Lower lobe of right lung (tissue), 2 donors: ENCODE data around the gene SRPRA. TPM values are rescaled to one million over a fixed set of nuclear protein-coding genes. Genes with fewer than 3 reads are reported as not detected.
A peak's percentile ranks its signal among the peaks of the same experiment; 100 is the strongest.

Experiments used
- ATAC-seq, 2 donors: fragments of 200-7000 bp; cut with Tn5 transposase; one replicate each; pipeline ENCODE4 v1.9.1; 2020 to 2022; ENCODE audit warnings: mild to moderate bottlenecking in 2 of 2, moderate library complexity in 2 of 2
- DNase-seq: peaks from one replicate; pipeline ENCODE4 v3.0.0-alpha.2; 2020
- H3K27ac ChIP-seq: fragments of 200-600 bp; one replicate; pipeline ENCODE4 v1.8.0; 2022
- H3K27me3 ChIP-seq: fragments of 200-600 bp; one replicate; pipeline ENCODE4 v1.8.0; 2022; ENCODE audit warnings: low read depth
- H3K36me3 ChIP-seq: fragments of 200-600 bp; one replicate; pipeline ENCODE4 v1.8.0; 2022; ENCODE audit warnings: mild to moderate bottlenecking
- H3K4me1 ChIP-seq: fragments of 200-600 bp; one replicate; pipeline ENCODE4 v1.8.0; 2022
- H3K4me3 ChIP-seq: fragments of 200-600 bp; one replicate; pipeline ENCODE4 v1.8.0; 2022; ENCODE audit warnings: mild to moderate bottlenecking
- H3K9me3 ChIP-seq: fragments of 200-600 bp; one replicate; pipeline ENCODE4 v1.8.0; 2022
- intact Hi-C: fragments of 100-400 bp; cut with DNase I; formaldehyde crosslinking; loops from one replicate; pipeline ENCODE4 v1.11.0; 2022
- total RNA-seq: library from RNA; stranded (reverse); fragmentation: NEBNext Ultra II Directional; extraction: Animal tissue kit (Norgen Biotek cat#: 25700); gene quantifications from one replicate; pipeline ENCODE4 v1.2.1, GENCODE V29; 2021
- TF ChIP-seq, protein P1 (sequence below): fragments of 200-600 bp; IDR thresholded peaks from one replicate; pipeline ENCODE4 v1.8.0; 2022; ENCODE audit warnings: antibody characterized with exemption, mild to moderate bottlenecking
- donor health status: DM: no; HTN: yes; CAD: no; lungs with severe emphysema.

Gene SRPRA
- total RNA-seq, 1 donor from 2014 or later, result 108 TPM

DNA sequence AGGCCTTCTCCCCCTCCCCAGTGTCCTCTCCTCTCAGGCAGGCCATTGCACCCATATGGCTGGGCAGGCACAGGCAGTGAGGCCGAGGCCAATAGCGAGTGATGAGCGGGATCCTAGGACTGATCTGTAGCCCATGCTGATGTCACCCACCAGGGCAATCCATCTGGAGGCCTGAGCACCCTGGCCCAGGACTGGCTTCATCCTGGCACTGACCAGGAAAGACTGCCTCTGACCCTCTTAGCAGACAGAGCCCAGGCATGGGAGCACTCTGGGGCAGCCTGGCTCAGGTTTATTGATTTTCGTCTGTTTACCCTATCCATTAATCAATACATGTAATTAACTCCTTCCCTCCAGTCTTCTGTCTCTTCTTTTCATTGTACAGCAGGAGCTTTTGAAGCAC lies 9.1 kb upstream of the SRPRA start:
- TF ChIP-seq, protein P1, sequence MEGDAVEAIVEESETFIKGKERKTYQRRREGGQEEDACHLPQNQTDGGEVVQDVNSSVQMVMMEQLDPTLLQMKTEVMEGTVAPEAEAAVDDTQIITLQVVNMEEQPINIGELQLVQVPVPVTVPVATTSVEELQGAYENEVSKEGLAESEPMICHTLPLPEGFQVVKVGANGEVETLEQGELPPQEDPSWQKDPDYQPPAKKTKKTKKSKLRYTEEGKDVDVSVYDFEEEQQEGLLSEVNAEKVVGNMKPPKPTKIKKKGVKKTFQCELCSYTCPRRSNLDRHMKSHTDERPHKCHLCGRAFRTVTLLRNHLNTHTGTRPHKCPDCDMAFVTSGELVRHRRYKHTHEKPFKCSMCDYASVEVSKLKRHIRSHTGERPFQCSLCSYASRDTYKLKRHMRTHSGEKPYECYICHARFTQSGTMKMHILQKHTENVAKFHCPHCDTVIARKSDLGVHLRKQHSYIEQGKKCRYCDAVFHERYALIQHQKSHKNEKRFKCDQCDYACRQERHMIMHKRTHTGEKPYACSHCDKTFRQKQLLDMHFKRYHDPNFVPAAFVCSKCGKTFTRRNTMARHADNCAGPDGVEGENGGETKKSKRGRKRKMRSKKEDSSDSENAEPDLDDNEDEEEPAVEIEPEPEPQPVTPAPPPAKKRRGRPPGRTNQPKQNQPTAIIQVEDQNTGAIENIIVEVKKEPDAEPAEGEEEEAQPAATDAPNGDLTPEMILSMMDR, result no peak
- Histone ChIP-seq H3K4me1 (peaks cover 28% of the 10 kb centered on the region), H3K4me3 (no peak overlapping the region), H3K36me3 (peaks cover 50% of the 10 kb centered on the region), H3K27me3 (no peaks in the 10 kb centered on the region), H3K27ac (no peak overlapping the region), H3K9me3 (no peaks in the 10 kb centered on the region)
- DNase-seq, result no peak
- no peak for ATAC-seq
- intact Hi-C loops, result no loop called here

DNA sequence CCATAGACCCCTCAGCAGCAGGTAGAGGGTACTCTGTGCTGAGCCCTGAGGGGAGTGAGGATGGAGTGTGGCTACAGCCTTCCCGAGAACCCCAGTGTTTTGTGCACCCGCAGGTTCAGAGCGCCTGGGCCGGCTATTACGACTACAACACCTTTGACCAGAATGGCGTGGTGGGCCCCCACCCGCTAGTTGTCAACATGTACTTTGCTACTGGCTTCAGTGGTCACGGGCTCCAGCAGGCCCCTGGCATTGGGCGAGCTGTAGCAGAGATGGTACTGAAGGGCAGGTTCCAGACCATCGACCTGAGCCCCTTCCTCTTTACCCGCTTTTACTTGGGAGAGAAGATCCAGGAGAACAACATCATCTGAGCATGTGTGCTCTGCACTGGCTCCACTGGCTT lies 8.6 kb upstream of the SRPRA start:
- TF ChIP-seq, protein P1, result no peak
- H3K27ac ChIP-seq, result no peak overlapping the region
- DNase-seq (no peak), ATAC-seq (no peak)
- intact Hi-C loops, result no loop called here
- peaks cover 25% of the 10 kb centered on the region for H3K4me1 ChIP-seq
- H3K4me3 ChIP-seq, result no peak overlapping the region
- H3K9me3 ChIP-seq, result no peaks in the 10 kb centered on the region
- H3K27me3 ChIP-seq, result no peaks in the 10 kb centered on the region
- H3K36me3 ChIP-seq, result peaks cover 50% of the 10 kb centered on the region

DNA sequence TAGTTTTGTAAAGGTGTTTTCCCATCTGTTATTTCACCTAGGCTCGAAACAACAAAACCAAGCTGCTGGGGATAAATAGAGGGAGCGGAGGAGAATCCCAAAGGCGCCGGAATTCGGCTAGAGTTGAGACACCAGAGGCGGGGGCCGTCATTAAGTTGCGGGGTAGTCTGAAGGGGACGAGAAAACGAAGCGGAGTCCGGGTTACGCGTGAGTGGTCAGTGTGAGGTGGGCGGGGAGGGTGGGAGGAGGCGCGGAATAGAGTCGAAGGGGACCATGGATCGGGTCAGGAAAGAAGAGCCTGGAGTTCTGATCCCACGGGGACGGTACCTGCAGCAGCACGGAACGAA lies 361 bp downstream of the SRPRA start:
- H3K9me3 ChIP-seq, result no peaks in the 10 kb centered on the region
- H3K36me3 ChIP-seq, result peaks cover 45% of the 10 kb centered on the region
- H3K27me3 ChIP-seq, result no peaks in the 10 kb centered on the region
- H3K27ac ChIP-seq, result peak overlapping the region; percentile 88
- no peak for DNase-seq
- peaks cover 22% of the 10 kb centered on the region for H3K4me1 ChIP-seq
- peak; percentile 25 to 54 for ATAC-seq
- H3K4me3 ChIP-seq, result peak overlapping the region; percentile 86
- TF ChIP-seq, protein P1, result no peak
- intact Hi-C loops, result no loop called here

DNA sequence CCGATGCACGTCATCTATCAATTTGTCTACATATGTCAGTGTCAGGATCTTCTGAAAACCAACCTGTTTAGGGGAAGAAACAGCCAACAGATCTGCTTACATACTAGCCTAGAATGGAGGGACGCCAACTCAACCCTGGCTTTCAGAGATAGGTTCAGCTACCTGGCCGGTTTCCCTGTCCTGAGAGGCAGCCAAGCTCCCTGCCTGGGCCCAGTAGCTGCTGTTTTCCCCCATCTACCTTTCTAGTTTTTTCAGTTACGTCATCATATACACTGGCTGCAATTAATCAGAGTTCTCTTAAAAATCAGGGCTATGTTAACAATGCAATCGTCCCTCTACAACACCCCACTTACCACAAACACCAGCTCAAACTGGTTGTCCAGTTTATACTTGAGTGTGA lies 1.0 kb downstream of the SRPRA start:
- intact Hi-C loops, result no loop called here
- TF ChIP-seq, protein P1, result no peak
- Histone ChIP-seq H3K9me3 (no peaks in the 10 kb centered on the region), H3K4me1 (peaks cover 22% of the 10 kb centered on the region), H3K27ac (peak overlapping the region; percentile 88), H3K36me3 (peaks cover 50% of the 10 kb centered on the region), H3K27me3 (no peaks in the 10 kb centered on the region), H3K4me3 (peak overlapping the region; percentile 86)
- no peak for DNase-seq
- ATAC-seq, result peak in 1 of 2 donors; percentile 1

DNA sequence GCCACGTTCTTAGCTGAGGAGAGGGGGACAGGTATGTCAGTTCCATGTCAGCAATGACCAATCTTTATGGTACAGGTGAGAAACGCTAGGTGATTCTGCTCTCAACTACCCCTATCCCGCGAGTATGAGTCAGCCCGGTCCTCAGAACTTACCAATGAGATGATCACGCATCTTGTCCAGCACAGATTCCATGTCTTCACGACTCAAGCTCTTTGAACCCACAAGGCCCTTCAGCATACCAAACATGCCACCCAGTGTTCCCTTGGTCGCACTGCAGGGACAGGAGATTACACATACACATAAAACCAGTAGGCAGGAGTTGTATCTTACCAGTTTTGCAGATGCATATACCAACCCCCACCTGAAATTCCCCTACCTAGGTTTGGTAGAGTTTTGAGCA lies 2.9 kb downstream of the SRPRA start:
- H3K9me3 ChIP-seq, result no peaks in the 10 kb centered on the region
- peaks cover 23% of the 10 kb centered on the region for H3K4me1 ChIP-seq
- intact Hi-C loops, result no loop called here
- no peak for DNase-seq
- no peak overlapping the region for H3K27ac ChIP-seq
- TF ChIP-seq, protein P1, result no peak
- no peak for ATAC-seq
- no peak overlapping the region for H3K4me3 ChIP-seq
- peaks cover 68% of the 10 kb centered on the region for H3K36me3 ChIP-seq
- no peaks in the 10 kb centered on the region for H3K27me3 ChIP-seq

DNA sequence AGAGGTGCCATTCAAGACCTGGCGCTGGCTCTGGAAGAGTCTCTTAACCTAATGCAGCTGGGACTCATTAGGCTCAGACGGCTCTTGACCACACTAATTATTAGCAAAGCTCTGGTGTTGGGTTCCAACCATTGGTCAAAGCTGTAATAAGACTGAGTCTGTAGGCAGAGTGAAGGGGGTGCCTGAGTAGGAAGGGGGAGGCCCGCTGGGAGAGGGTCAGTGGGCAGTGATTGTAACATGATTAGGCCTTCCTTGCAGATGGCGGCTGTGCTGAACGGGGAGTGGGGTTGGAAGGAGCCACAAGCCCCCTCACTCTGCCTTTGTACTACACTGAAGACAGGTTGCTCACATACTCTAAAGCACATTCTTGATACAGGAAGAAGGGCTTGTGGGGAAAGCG lies 5.2 kb downstream of the SRPRA start:
- ATAC-seq, result no peak
- no peaks in the 10 kb centered on the region for H3K9me3 ChIP-seq
- H3K4me3 ChIP-seq, result no peak overlapping the region
- H3K4me1 ChIP-seq, result peaks cover 19% of the 10 kb centered on the region
- no peak for DNase-seq
- no peaks in the 10 kb centered on the region for H3K27me3 ChIP-seq
- no peak overlapping the region for H3K27ac ChIP-seq
- H3K36me3 ChIP-seq, result peaks cover 71% of the 10 kb centered on the region
- TF ChIP-seq, protein P1, result no peak
- intact Hi-C loops, result no loop called here
